Measurements from ENCODE around the gene MAGI1.

Gene MAGI1

GRCh38 chr3:65343736-65344135 is 695.0 kb downstream of the MAGI1 start:
- in situ Hi-C loops (cut with HindIII; ENCODE audit: low pct_unique_long_range_greater_than_20kb, low sequenced_read_pairs) = no loop called here
- no peak for DNase-seq (ENCODE audit: low read depth in 1 of 2, low spot score in 1 of 2)
- no peak for TF ChIP-seq JUND (IDR thresholded peaks at IDR 0.05; ENCODE audit: low read depth)

- no peak for DNase-seq (ENCODE audit: low read depth in 1 of 2, low spot score in 1 of 2)
- in situ Hi-C loops (cut with HindIII; ENCODE audit: low pct_unique_long_range_greater_than_20kb, low sequenced_read_pairs) = no loop called here
Observed at GRCh38 chr3:65343026-65343425, 695.7 kb downstream of the MAGI1 start.

GRCh38 chr3:65342084-65342683 is 696.5 kb downstream of the MAGI1 start:
- no peak for TF ChIP-seq JUND (IDR thresholded peaks at IDR 0.05; ENCODE audit: low read depth)
- in situ Hi-C loops (cut with HindIII; ENCODE audit: low pct_unique_long_range_greater_than_20kb, low sequenced_read_pairs) = no loop called here
- peak in 1 of 2 experiments; percentile 56 for DNase-seq (ENCODE audit: low read depth in 1 of 2, low spot score in 1 of 2)

More at GRCh38 chr3:65343026-65343425, 695.7 kb downstream of the MAGI1 start:
- no peak for TF ChIP-seq JUND (IDR thresholded peaks at IDR 0.05; ENCODE audit: low read depth)

GRCh38 chr3:65339192-65339740 is 699.5 kb downstream of the MAGI1 start:
- in situ Hi-C loops (cut with HindIII; ENCODE audit: low pct_unique_long_range_greater_than_20kb, low sequenced_read_pairs) = no loop called here
- no peak for TF ChIP-seq JUND (IDR thresholded peaks at IDR 0.05; ENCODE audit: low read depth)
- no peak for DNase-seq (ENCODE audit: low read depth in 1 of 2, low spot score in 1 of 2)

GRCh38 chr3:65338571-65338970 is 700.1 kb downstream of the MAGI1 start:
- in situ Hi-C loops (cut with HindIII; ENCODE audit: low pct_unique_long_range_greater_than_20kb, low sequenced_read_pairs) = no loop called here
- TF ChIP-seq JUND (IDR thresholded peaks at IDR 0.05; ENCODE audit: low read depth) = no peak
- DNase-seq (ENCODE audit: low read depth in 1 of 2, low spot score in 1 of 2) = no peak

- in situ Hi-C loops (cut with HindIII; ENCODE audit: low pct_unique_long_range_greater_than_20kb, low sequenced_read_pairs) = no loop called here
- no peak for TF ChIP-seq JUND (IDR thresholded peaks at IDR 0.05; ENCODE audit: low read depth)
- no peak for DNase-seq (ENCODE audit: low read depth in 1 of 2, low spot score in 1 of 2)
Observed at GRCh38 chr3:65335587-65335986, 703.1 kb downstream of the MAGI1 start.

GRCh38 chr3:65334045-65334665 is 704.6 kb downstream of the MAGI1 start:
- no peak for TF ChIP-seq JUND (IDR thresholded peaks at IDR 0.05; ENCODE audit: low read depth)
- in situ Hi-C loops (cut with HindIII; ENCODE audit: low pct_unique_long_range_greater_than_20kb, low sequenced_read_pairs) = no loop called here
- peak in 1 of 2 experiments; percentile 13 for DNase-seq (ENCODE audit: low read depth in 1 of 2, low spot score in 1 of 2)

GRCh38 chr3:65331730-65332129 is 707.0 kb downstream of the MAGI1 start:
- in situ Hi-C loops (cut with HindIII; ENCODE audit: low pct_unique_long_range_greater_than_20kb, low sequenced_read_pairs) = no loop called here
- DNase-seq (ENCODE audit: low read depth in 1 of 2, low spot score in 1 of 2) = peak in 1 of 2 experiments; percentile 56

GRCh38 chr3:65330072-65330471 is 708.6 kb downstream of the MAGI1 start:
- no peak for TF ChIP-seq JUND (IDR thresholded peaks at IDR 0.05; ENCODE audit: low read depth)
- no peak for DNase-seq (ENCODE audit: low read depth in 1 of 2, low spot score in 1 of 2)
- in situ Hi-C loops (cut with HindIII; ENCODE audit: low pct_unique_long_range_greater_than_20kb, low sequenced_read_pairs) = no loop called here

More at GRCh38 chr3:65331730-65332129, 707.0 kb downstream of the MAGI1 start:
- no peak for TF ChIP-seq JUND (IDR thresholded peaks at IDR 0.05; ENCODE audit: low read depth)

- TF ChIP-seq JUND (IDR thresholded peaks at IDR 0.05; ENCODE audit: low read depth) = no peak
- in situ Hi-C loops (cut with HindIII; ENCODE audit: low pct_unique_long_range_greater_than_20kb, low sequenced_read_pairs) = no loop called here
- DNase-seq (ENCODE audit: low read depth in 1 of 2, low spot score in 1 of 2) = no peak
Observed at GRCh38 chr3:65328148-65328547, 710.6 kb downstream of the MAGI1 start.

GRCh38 chr3:65326574-65326973 is 712.1 kb downstream of the MAGI1 start:
- no peak for TF ChIP-seq JUND (IDR thresholded peaks at IDR 0.05; ENCODE audit: low read depth)
- in situ Hi-C loops (cut with HindIII; ENCODE audit: low pct_unique_long_range_greater_than_20kb, low sequenced_read_pairs) = no loop called here
- peak in 1 of 2 experiments; percentile 18 for DNase-seq (ENCODE audit: low read depth in 1 of 2, low spot score in 1 of 2)

GRCh38 chr3:65322910-65323309 is 715.8 kb downstream of the MAGI1 start:
- DNase-seq (ENCODE audit: low read depth in 1 of 2, low spot score in 1 of 2) = no peak
- in situ Hi-C loops (cut with HindIII; ENCODE audit: low pct_unique_long_range_greater_than_20kb, low sequenced_read_pairs) = no loop called here
- TF ChIP-seq JUND (IDR thresholded peaks at IDR 0.05; ENCODE audit: low read depth) = no peak

- DNase-seq (ENCODE audit: low read depth in 1 of 2, low spot score in 1 of 2) = no peak
- no peak for TF ChIP-seq JUND (IDR thresholded peaks at IDR 0.05; ENCODE audit: low read depth)
- in situ Hi-C loops (cut with HindIII; ENCODE audit: low pct_unique_long_range_greater_than_20kb, low sequenced_read_pairs) = no loop called here
Observed at GRCh38 chr3:65318231-65318630, 720.5 kb downstream of the MAGI1 start.
